ENCODE data around the gene SYT7. TPM values are rescaled to one million over a fixed set of nuclear protein-coding genes. Genes with fewer than 3 reads are reported as not detected.

The SYT7 gene
- total RNA-seq: 1 to 10 TPM; 8.7 to 9.0 TPM
- polyA plus RNA-seq (ENCODE audit: insufficient read depth, low read depth, low replicate concordance): 5.9 TPM
- long read RNA-seq, donor 1, partial matches to known transcripts: 0 of 3 reads
- long read RNA-seq, donor 1, other reads (novel, unspliced or antisense): 0 of 3 reads
- long read RNA-seq, donor 2, partial matches to known transcripts: 0 of 2 reads
- long read RNA-seq, donor 2, other reads (novel, unspliced or antisense): 0 of 2 reads

- peak; percentile 95 for DNase-seq
- Histone ChIP-seq H3K4me3 (peak within 1 kb of the TSS; percentile 31 to 40), H3K36me3 (ENCODE audit: low read depth, missing control alignments) (no peaks in the 10 kb centered on the region), H3K9me3 (no peaks in the 10 kb centered on the region), H3K27ac (no peak within 1 kb of the TSS), H3K27me3 (no peaks in the 10 kb centered on the region), H3K4me1 (peaks cover 9% of the 10 kb centered on the region)
- TF ChIP-seq POLR2A (IDR thresholded peaks at IDR 0.05) (no peak), CTCF (IDR thresholded peaks at IDR 0.05) (peak in 2 of 3 experiments; percentile 54 to 59)
- WGBS, 2 donors: 2 to 6% methylated on average over 2 to 38 of the region's 96 CpGs
- intact Hi-C loops (cut with DNase I; ENCODE audit: low total_unique reads): no loop called here
Observed at GRCh38 chr11:61581030-61581928, at the start of gene SYT7. Gene SYT7, minus strand, starts transcription at chr11:61581076. Its CDS starts 256 bp downstream, at chr11:61580820.

GRCh38 chr11:61630089-61630488, 49.2 kb upstream of the SYT7 start:
- 54 to 61% methylated on average over 10 of the region's 10 CpGs for WGBS, 2 donors
- no peak for DNase-seq
- Histone ChIP-seq H3K4me3 (no peak overlapping the region), H3K4me1 (peaks cover 9% of the 10 kb centered on the region), H3K9me3 (no peaks in the 10 kb centered on the region), H3K27me3 (no peaks in the 10 kb centered on the region), H3K27ac (no peak overlapping the region), H3K36me3 (ENCODE audit: low read depth, missing control alignments) (no peaks in the 10 kb centered on the region)
- intact Hi-C loops (cut with DNase I; ENCODE audit: low total_unique reads): loop anchor here (10.0 kb wide), 1 partner anchor 145 kb away; a partner anchor contains a TSS
- no peak for TF ChIP-seq POLR2A (IDR thresholded peaks at IDR 0.05)
- TF ChIP-seq CTCF (IDR thresholded peaks at IDR 0.05): no peak

GRCh38 chr11:61629082-61629833, 48.4 kb upstream of the SYT7 start:
- no peak overlapping the region for H3K4me3 ChIP-seq
- intact Hi-C loops (cut with DNase I; ENCODE audit: low total_unique reads): no loop called here
- H3K27ac ChIP-seq: no peak overlapping the region
- no peaks in the 10 kb centered on the region for H3K9me3 ChIP-seq
- no peaks in the 10 kb centered on the region for H3K27me3 ChIP-seq
- TF ChIP-seq CTCF (IDR thresholded peaks at IDR 0.05) (no peak), POLR2A (IDR thresholded peaks at IDR 0.05) (no peak)
- peaks cover 9% of the 10 kb centered on the region for H3K4me1 ChIP-seq
- H3K36me3 ChIP-seq (ENCODE audit: low read depth, missing control alignments): no peaks in the 10 kb centered on the region
- DNase-seq: no peak
- WGBS, 2 donors: 85 to 90% methylated on average over 16 to 17 of the region's 18 CpGs

- no peaks in the 10 kb centered on the region for H3K27me3 ChIP-seq
- 55 to 70% methylated on average over 5 of the region's 5 CpGs for WGBS, 2 donors
- TF ChIP-seq POLR2A (IDR thresholded peaks at IDR 0.05) (no peak), CTCF (IDR thresholded peaks at IDR 0.05) (no peak)
- DNase-seq: no peak
- H3K9me3 ChIP-seq: no peaks in the 10 kb centered on the region
- no peak overlapping the region for H3K4me3 ChIP-seq
- peaks cover 9% of the 10 kb centered on the region for H3K4me1 ChIP-seq
- intact Hi-C loops (cut with DNase I; ENCODE audit: low total_unique reads): no loop called here
- H3K27ac ChIP-seq: no peak overlapping the region
- no peaks in the 10 kb centered on the region for H3K36me3 ChIP-seq (ENCODE audit: low read depth, missing control alignments)
Observed at GRCh38 chr11:61628662-61628970, 47.7 kb upstream of the SYT7 start.

Data from testis (tissue), 5 donors.